Putamen (tissue), 1 donor: ENCODE data around the gene VPS39.

Experiments
- DNase-seq: peaks from one replicate; pipeline ENCODE4 v3.0.0-alpha.2; 2016; ENCODE audit warnings: low spot score

Gene VPS39

DNA sequence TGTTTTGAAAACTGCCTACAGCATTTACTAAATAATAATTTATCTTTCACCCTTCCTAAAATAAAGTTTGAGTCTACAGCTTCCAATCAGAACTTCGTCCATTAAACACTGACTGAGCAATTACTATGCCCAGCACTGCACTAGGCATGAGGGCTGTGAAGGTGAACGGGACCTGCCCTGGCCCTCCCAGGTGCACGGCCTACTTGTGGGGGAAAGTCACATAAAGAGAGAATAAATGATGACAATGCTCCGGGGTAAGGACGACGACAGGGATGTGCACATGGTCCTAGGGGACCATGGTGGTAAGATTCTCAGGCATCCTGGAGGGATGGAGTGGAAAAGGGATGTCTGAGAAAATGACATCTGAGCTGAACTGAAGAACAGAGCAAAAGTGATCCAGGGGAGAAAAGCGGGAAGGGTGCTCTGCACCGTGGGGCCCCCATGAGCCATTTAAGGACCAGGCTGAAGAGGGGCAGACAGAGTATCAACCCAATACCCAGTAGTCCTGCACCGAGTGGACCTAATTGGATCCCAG is 63.2 kb downstream of the VPS39 start:
- no peak for DNase-seq

DNA sequence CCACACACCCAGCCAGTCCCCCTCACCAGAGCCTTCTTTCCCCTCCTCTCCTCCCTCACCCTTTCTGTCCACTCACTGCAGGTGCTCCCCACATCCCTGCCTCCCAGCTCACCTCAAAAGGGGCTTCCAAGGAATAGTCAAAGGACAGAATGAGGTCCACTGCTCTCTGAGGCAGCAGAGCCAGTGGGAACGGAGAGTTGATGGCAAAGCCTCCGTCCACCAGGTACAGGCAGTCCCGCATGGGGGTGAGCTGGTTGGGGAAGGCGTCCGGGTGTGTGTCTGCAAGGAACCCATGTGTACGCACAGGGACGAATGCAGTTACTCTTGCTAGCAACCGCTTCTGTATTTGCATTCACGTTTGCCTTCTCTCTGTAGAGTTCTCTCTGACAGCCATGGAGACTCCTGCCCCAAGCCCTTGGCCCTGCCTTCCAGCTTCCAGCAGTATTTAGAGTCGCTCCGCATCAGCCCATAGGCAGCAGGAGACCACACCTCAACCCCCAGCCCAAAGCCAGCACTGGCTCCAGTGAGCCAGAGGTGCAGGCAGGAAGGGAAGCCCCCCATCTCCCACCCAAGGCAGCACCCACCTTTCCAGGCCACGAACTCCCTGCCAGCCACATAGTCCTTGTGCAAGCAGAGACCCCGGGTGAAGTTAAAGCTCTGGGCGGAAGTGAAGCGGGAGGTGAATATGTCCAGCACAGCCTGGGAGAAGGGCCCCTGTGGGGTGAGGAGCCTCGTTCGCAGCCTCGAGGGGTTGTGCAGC is 64.1 kb downstream of the VPS39 start:
- no peak for DNase-seq

DNA sequence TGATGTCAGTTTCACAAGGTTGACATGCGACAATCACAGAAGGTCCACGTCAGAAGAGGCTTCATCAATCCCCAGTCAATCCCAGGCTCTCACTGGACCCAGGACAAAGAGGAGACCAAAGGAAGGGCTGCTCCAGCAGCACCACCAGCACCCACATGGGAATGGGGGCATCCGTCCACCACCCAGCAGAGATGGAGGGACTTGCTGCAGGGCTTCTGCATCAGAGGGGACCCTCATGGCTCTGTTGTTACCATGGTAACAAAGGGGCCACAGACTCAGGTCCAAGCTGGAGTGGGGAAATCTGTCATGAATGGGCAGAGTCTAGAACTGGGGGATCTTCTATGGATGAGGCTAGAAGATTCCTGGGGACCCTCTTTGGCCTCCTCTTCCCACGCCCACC is 64.7 kb downstream of the VPS39 start:
- no peak for DNase-seq

DNA sequence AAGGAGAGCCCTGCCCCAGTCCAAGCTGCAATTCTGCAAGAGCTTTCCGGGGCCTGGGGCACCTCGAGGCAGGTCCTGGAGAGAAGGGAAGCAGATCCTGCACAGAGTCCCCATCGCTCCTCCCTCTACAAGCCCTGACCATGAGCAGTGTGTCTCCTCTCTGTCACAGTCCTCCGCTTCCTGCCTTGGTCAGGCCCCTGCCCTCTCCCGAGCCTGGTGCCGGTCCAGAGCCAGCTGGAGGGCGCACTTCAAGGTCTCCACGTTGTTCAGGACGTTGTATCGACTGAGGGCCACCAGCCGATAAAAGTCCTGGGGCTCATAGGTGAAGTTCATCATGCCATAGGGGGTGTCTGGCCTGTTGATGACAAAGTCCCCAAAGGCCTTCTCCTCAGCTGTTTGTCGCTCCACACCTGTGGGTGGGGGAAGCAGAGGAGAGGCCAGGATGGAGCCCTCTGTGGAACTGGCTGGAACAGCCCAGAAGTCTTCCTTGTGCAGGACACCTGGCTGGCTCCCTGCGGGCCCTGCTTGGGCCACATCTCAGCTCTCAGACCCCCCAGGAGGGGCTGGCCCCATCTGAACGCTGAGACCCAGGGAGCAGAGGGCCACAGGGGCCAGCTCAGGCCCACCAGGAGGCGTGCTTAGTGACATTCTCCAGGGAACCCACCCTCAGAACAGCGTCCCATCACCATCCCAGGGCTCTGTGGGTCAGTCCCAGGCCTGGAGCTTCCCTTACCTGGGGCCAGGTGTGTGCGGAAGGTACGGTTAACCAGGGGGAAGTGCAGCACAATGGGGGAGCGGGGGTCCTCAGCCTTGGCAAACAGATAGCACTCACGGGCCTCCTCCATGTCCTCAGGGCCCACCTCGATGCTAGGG is 66.1 kb downstream of the VPS39 start:
- DNase-seq = no peak

DNA sequence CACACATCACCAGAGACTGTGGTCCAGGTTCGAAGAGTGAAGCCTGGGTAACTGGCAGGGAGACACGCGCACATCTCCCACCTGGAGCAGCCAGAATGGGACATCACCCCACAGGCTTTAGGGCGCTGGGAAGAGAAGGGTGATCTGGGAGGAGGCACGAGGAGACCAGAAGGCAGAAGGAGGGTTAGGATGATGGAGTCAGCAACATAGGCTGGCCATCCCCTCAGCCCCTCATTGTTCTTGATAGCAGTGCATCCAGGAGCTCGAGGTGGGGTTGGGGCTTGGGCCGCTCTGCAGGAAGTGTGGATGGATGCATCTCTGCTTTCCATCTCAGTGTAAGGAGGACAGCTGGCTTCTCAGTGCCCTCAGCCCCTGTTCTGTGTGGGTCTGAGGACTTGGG is 66.9 kb downstream of the VPS39 start:
- no peak for DNase-seq

DNA sequence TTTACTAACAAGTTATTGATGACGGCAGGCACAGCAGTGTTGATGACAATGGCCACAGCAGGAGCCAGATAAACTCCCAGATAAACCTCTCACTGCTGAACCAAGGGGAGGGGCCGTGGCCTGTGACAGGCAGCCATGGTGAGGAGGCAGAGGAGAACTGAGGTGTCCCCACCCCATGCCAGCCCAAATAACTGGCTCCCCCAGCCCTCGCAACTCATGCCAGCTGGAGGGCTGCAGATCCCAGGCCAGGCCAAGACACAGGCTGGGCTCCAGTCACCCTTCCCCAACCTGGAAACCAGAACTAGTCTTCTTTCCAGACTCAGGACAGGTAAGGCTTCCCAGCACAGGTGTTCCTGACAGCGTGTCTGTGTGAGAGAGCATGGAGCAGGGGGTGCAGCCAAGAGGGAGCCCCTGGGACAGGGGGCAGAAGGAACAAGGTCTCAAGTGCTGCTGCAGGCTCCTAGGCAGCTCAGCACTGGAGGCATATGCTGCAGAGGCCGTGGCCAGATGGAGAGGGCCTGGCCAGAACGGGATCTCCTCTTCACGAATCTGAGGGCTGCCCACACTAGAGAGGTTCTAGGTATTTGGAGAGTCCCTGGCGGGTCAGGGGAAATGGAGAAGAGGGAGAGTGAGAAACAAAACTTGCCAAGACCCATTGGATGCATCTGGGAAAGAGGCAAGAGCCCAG is 67.6 kb downstream of the VPS39 start:
- DNase-seq = no peak

DNA sequence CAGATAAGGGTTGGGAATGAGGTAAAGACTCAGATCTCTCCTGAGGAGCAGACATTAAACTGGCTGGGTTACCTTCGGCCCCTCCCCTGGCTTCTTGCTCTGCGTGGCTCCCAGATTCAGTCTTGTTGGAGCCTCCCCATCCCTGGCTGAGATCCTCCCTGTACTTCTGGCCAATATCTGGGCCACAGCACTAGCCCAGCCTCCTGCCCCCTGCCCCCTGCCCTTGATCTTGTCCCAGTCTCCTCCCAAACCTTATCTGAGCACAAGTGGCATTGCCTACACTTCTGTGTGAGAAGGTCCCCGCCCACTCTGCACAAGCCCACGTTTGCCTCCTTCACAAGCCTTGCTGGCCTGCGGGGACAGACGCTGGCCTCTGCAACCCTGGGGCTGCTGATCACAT is 68.5 kb downstream of the VPS39 start:
- DNase-seq = no peak

DNA sequence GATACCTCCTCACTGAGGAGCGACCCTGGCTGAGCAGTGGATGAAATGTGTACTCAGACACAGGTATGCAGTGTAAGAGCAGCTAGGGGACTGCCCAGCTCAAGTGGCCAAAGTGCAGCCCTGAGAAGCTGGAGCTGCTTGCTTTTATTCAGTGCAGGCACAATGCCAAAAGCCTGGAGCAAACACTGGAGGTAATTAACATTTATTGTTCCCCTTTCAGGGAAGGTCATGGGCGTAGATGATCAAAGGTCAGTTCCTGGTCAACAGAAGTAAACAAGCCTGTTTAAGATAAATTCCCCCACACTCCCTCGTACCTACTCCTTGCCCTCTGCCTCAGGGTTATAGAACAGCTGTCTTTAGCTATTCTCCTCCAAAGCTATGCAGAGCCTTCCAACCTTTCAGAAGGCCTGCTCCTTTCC is 69.1 kb downstream of the VPS39 start:
- no peak for DNase-seq

DNA sequence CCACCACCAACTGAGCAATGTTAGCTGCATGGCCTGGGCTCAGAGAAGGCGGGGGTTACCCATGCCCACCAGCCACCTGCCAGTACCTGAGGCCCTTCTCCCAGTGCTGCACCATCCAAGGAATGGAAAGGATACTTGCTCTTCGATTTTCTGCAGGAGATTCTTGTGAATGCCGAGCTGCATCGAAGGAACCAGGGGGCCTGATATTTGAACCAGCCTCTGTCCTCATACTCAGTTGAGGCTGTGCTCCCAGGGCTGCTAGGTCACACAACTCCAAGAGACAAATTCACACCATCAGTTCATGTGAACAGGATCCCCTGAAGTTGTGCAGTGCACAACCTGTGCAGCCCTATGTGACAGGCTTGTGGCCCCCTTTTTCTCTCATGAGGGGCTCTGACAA is 69.7 kb downstream of the VPS39 start:
- no peak for DNase-seq

DNA sequence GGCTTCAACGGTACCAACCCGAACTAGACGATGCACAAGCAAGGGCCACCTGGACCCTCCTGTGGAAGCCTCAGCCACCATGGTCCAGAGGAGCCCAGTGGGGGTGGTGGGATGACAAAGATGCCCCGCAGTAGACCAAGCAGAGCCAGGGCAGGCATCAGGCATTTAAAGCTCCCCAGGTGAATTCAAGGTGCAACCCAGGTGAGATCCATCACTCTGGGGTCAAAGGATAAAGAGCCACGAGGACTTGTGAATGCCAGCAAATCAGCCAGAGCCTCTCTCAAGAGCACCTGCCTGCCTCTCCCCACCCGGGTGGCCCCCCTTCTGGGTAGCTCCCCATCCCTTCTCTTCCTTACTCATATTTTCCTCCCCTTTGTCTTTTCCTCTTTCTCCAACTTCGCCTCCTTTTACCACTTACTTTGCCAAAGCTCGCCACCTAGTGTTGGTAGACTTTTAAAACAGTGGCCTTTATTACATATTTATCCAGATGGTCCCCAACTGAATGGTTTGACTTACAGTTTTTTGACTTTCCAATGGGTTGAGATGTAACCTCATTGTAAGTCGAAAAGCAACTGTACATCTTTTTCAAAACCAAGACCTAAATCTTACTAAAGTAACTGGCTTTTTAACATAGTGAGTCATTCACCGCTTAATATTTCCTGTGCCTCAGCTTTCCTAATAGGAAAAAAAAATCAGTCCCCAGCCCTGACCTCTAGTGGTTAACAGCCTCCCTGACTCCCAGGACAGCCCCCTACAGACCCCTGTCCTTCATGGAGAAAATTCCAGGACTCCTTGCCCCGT is 70.4 kb downstream of the VPS39 start:
- no peak for DNase-seq

DNA sequence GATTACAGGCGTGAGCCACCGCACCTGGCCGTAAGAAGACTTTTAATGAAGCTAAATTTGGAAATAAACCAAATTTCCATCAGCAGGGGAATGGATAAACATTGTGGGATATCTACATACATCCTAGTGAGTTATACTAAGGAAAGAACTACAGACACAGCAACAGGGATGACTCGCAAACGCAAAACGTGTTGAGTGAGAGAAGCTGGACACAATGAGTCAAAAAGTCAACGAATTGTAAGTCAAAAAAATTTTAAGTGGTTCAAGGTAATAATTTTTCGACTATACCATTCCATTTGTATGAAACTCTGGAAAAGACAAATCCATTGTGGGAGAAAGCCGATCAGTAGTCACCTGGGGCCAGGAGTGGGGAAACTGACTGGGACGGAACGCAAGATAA is 71.6 kb downstream of the VPS39 start:
- DNase-seq = no peak

DNA sequence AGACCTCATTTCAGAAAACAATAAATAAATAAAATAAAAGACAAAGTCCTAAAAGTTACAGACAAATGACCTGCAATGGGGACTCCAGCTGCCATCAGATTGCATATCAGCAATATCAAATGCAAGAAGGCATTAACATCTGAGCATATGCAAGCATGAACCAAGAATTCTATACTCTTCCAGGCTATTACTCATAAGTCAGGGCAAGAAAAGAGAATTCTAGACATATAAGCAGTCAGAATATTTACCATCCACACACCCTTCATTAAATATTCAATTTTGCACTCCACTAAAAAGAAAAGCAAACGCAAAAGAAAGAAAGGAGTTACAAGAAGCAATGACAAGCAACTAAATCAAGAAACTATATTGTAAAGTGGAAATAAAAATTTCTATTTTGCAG is 72.8 kb downstream of the VPS39 start:
- no peak for DNase-seq

DNA sequence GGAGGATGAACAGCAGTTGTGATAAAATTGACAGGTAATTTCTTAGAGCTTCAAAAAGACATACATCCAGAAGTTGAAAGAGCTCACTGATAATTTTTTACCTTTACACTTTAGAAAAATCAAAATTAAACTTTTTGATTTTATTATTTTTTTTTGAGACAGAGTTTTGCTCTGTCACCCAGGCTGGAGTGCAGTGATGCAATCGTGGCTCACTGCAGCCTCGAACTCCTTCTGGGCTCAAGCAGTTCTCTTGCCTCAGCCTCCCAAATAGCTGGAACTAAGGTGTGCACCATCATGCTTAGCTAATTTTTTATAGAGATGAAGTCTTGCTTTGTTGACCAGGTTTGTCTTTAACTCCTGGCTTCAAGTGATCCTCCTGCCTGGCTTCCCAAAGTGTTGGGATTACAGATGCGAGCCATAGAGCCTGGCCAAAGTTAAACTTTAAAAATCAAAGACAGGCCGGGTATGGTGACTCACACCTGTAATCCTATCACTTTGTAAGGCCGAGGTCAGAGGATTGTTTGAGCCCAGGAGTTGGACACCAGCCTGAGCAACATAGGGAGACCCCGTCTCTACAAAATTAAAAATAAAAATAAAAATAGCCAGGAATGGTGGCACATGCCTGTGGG is 73.4 kb downstream of the VPS39 start:
- no peak for DNase-seq

DNA sequence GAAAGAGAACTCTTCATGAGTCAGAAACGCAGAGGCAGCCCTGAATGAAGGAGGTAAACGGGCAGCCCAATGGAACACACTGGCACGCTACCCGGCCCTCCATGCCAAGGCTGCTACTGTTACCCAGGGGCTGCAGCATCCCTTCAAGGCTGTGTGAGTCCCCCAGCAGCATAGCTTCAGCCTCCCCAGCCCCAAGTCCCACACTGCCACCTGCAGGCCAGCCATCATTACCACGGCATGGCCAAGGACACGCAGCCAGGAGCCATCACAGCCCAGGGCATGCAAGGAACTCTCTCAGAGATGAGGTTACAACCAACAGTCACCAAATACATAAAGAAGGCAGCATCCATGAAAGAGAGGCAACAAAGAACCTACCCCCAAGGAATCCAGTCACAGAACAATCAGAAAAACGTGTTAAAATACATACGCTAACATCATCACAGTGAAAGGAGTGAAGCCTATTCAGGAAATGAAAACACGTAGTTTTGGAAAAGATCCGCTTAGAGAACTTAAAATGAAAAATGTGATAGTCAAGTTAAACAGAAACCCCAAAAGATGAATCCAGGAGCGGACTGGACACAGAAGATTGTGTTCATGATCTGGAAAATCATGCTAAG is 74.1 kb downstream of the VPS39 start:
- DNase-seq = no peak

DNA sequence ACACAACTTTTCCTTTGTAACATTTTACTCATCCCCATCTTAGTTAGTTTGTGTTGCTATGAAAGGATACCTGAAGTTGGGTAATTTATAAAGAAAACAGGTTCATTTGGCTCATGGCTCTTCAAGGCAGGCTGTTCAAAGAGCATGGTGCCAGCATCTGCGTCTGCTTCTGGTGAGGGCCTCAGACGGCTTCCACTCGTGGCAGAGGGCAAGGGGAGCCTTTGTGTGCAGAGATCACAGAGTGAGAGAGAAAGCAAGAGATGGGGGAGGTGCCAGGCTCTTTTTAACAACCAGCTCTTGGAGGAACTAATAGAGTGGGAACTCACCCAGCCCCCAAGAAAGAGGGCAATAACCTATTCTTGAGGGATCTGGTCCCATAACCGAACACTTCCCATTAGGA is 74.7 kb downstream of the VPS39 start:
- no peak for DNase-seq

DNA sequence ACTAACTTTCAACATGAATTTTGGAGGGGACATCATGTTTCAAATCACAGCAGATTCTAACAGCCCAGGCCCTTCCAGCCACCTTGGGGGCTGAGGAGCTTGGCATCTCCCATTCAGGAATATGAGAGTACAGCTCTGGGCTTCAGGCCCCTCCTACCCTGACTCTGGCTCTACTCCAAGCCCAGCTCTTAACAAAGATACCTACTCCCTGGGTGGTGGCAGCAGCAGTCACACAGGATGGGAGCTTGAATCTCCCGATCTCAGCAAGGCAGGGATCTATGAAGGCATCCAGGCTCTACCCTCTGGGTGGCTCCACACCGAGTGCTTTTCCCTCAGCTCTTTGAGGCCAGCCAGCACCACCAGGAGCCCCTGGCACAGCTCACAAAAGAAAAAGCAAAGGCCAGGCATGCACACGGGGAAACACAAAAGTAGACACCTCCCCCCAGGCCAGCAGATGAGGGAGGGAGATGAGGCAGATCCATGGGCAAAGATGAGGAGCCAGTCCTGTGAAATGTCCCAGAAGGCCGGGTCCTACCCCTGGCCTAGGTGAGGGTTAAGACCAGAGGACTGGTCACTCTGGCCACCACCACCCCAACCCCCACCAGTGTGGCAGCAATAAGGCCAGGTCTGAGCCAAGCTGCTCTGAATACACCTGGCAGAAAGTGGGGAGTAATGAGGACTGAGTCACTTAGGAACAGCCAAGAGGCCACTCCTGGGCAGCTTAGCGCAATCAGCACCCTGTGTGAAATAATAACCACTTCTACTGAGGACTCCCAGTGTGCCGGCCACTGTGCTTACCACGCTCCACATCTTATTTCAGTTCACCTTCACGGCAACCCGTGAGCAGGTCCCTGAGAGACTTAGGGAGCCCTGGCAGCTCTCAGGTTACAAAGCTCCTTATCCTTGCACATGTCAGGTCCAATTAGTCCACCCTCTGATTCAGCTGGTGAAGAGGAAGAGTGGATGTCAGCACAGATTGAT is 76.0 kb downstream of the VPS39 start:
- no peak for DNase-seq

DNA sequence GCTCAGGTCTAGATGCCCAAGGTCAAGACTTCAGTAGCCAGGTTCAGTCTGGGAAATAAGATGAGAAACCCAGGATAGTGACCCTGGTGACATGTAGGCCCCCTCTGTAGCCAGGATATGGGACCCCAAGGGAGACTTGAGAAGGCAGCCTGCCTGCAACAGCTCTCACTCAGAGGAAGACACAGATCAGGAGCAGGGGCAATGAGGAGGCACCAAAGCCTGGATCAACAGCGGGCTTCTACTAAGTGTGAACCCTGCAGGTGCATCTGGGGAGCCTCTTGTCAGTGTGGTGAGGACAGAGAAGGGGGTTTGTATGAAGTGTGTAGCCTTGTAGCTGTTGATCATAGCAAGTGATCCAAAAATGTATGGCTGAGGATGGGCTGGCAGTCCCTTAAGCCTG is 77.1 kb downstream of the VPS39 start:
- no peak for DNase-seq

DNA sequence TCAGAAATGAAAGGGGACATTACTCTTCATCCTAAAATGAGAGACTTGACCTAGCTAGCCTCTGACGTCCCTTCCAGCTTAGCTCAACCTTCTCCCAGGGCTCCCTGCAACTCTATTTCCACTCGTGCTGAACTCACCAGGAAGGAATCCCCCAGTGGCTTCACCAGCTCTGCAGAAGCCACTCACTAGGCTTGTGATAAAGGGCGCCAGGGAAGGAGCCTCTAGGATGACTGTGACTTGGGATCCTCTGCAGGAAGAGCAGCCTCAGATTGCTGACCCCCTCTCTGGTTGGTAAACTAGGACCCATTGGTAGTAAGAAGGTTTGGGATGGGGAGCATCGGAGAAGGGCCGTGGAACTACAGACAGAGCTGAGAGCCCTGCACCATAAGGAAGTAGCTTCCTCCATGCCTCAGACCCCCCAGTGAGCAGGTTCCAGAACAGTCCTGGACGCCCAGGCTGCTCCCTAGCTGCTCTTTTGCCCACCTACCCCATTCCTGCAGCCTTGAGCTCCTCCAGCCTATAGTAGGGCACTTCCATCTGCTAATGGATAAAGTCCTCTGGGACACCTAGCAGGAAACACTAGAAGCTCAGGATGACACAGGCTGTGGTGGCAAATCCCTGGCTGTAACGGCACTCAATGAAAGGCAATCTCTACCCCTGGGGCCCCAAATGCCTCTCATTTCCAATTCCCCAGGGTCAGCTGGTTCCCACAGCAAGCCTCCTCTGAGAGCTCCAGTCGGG is 77.7 kb downstream of the VPS39 start:
- no peak for DNase-seq

DNA sequence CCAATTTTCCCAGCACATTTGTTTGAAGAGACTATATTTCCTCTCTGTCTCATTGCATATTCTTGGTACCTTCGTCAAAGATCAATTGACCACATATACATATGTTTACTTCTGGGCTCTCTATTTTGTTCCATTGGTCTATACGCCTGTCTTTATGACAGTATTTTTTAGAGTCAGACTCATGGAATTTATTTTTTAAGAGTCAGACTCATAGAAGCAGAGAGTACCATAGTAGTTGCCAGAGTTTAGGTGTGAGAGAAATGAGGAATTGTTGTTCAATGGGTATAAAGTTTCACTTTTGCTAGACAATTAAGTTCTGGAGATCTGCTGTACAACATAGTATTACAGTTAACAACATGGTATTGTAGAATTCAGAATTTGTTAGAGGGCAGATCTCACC is 78.7 kb downstream of the VPS39 start:
- no peak for DNase-seq
